Tibial nerve (tissue), 4 donors: Measurements from ENCODE around the gene TBL1XR1. TPM values are rescaled to one million over a fixed set of nuclear protein-coding genes. Genes with fewer than 3 reads are reported as not detected.
"Not testable (repeated sequence)": the region's sequence is repeated elsewhere in the genome, so short reads cannot be mapped to it uniquely, and the experiment has no call there.

Experiments used
- DNase-seq, 2 donors: peaks; one replicate each; pipeline ENCODE4 v3.0.0-alpha.2; 2019; ENCODE audit warnings: low spot score in 2 of 2
- H3K27ac ChIP-seq, 4 donors: fragments of 200-600 bp; sonication (generic) in 3 of 4; one replicate each; pipeline ENCODE4 v1.5.1; 2017 to 2019; ENCODE audit warnings: mild to moderate bottlenecking in 1 of 4
- H3K27me3 ChIP-seq, 2 donors: fragments of 200-600 bp; sonication (generic) in 1 of 2; one replicate each; pipeline versions ENCODE4 v1.5.1 to v1.6.0; 2017 to 2019
- H3K36me3 ChIP-seq, 3 donors: fragments of 200-600 bp; sonication (generic); one replicate each; pipeline ENCODE4 v1.5.1; 2018 to 2019
- H3K4me1 ChIP-seq, 4 donors: fragments of 200-600 bp; sonication (generic) in 3 of 4; one replicate each; pipeline ENCODE4 v1.5.1; 2017 to 2019
- H3K4me3 ChIP-seq, 4 donors: fragments of 200-600 bp; sonication (generic) in 3 of 4; one replicate each; pipeline ENCODE4 v1.5.1; 2017 to 2019; ENCODE audit warnings: mild to moderate bottlenecking in 1 of 4, moderate library complexity in 1 of 4
- H3K9me3 ChIP-seq, 4 donors: fragments of 200-600 bp; sonication (generic) in 3 of 4; one replicate each; pipeline ENCODE4 v1.5.1; 2017 to 2019
- EP300 ChIP-seq, 2 donors: sonication (generic); formaldehyde crosslinking; IDR thresholded peaks; one replicate each; pipeline ENCODE4 v1.6.1; 2017; ENCODE audit warnings: antibody characterized with exemption in 2 of 2, mild to moderate bottlenecking in 1 of 2
- POLR2A ChIP-seq, 2 donors: fragments of 450-650 bp; IDR thresholded peaks; one replicate each; pipeline ENCODE4 v1.6.1; 2017; ENCODE audit warnings: antibody characterized with exemption in 2 of 2, mild to moderate bottlenecking in 2 of 2, moderate library complexity in 2 of 2
- WGBS, 2 donors: methylation state at CpG; one replicate each; pipeline ENCODE4 v1.1.5; 2018; 5-methylcytosine and 5-hydroxymethylcytosine counted together
- total RNA-seq, 4 donors: library from RNA; depleted of rRNA; stranded (reverse); fragments of >200 nt; gene quantifications; one replicate each; pipeline ENCODE4 v1.1.0, GENCODE V29; 2016
- TF ChIP-seq, protein P1 (sequence below), 5 experiments: fragments of 200-600 bp in 3 of 5; fragments of 450-650 bp in 2 of 5; sonication (generic) in 3 of 5; IDR thresholded peaks; one replicate each; pipeline ENCODE4 v1.5.1; 2016 to 2019; ENCODE audit warnings: antibody characterized with exemption in 5 of 5, mild to moderate bottlenecking in 3 of 5, moderate library complexity in 2 of 5

TBL1XR1 gene
- total RNA-seq, 4 donors from 2014 or later, result 57.1 to 66.3 (median 62.8) TPM

DNA sequence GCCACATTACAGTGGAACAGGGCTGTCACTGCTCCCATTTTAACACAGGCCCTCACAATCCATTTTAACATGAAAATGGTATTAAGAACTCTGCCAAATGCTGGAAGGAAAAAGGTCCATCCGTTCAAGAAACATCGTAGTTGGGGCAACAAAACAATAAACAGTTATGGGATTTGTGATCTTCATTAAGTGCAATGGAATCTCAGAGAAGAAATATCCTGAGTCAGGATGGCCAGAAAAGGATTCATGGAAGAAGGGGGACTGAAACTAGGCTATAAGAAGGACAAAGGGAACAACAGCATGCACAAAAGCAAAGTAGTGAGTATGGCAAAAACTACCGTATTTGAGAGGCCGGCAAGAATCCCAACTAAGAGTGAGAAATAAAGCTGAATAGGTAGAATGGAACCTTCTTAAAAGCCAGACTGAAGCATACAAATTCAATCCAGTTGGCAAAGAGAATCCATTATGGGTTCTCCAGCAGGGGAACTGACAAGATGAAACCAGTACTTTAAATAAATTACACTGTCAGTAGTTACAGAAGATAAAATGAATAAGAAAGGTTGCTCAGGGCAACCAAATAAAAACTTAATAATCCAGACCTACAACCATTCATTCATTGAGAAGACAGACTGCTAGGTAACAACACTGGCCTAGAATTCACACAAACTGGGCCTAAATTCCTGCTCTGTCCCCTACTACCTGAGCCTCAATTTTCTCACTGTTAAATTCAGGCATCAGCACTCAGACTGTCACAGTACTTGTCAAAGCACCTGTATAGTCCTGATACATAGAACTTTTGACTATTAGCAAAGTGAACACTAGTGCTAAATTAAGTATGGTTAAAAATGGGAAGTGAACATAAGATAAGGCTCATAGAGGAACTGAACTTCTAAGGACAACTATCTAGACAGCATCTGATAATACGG lies 6.3 kb downstream of the TBL1XR1 start:
- Histone ChIP-seq H3K27me3 (no peaks in the 10 kb centered on the region), H3K36me3 (no peaks in the 10 kb centered on the region), H3K4me3 (no peak overlapping the region), H3K27ac (peak overlapping the region in 2 of 4 donors; percentile 29 to 79), H3K9me3 (no peaks in the 10 kb centered on the region), H3K4me1 (peaks cover 0 to 63% (median 20%) of the 10 kb centered on the region in 4 donors)
- TF ChIP-seq, protein P1, sequence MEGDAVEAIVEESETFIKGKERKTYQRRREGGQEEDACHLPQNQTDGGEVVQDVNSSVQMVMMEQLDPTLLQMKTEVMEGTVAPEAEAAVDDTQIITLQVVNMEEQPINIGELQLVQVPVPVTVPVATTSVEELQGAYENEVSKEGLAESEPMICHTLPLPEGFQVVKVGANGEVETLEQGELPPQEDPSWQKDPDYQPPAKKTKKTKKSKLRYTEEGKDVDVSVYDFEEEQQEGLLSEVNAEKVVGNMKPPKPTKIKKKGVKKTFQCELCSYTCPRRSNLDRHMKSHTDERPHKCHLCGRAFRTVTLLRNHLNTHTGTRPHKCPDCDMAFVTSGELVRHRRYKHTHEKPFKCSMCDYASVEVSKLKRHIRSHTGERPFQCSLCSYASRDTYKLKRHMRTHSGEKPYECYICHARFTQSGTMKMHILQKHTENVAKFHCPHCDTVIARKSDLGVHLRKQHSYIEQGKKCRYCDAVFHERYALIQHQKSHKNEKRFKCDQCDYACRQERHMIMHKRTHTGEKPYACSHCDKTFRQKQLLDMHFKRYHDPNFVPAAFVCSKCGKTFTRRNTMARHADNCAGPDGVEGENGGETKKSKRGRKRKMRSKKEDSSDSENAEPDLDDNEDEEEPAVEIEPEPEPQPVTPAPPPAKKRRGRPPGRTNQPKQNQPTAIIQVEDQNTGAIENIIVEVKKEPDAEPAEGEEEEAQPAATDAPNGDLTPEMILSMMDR (IDR thresholded peaks at IDR 0.05), result no peak
- TF ChIP-seq EP300 (IDR thresholded peaks at IDR 0.05) (no peak), POLR2A (IDR thresholded peaks at IDR 0.05) (no peak)
- no peak for DNase-seq
- 39 to 41% methylated on average over 5 of the region's 5 CpGs for WGBS, 2 donors

DNA sequence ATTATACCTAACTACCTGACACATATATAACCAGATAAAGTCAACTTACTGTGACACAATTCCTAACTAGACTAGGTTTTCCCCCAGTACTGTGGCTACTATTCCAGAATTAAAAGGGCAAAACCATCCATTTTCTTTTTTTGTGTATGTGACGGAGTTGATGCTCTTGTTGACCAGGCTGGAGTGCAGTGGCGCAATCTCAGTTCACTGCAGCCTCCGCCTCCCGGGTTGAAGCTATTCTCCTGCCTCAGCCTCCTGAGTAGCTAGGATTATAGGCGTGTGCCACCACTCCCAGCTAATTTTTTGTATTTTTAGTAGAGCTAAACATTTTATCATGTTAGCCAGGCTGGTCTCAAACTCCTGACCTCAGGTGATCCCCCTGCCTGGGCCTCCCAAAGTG lies 7.1 kb downstream of the TBL1XR1 start:
- WGBS, 2 donors, result 95 to 96% methylated on average over 5 of the region's 5 CpGs
- H3K4me3 ChIP-seq, H3K36me3 ChIP-seq, H3K27me3 ChIP-seq, H3K9me3 ChIP-seq, DNase-seq: not testable (repeated sequence)
- Histone ChIP-seq H3K27ac (peak overlapping the region in 2 of 4 donors; percentile 29 to 69), H3K4me1 (peaks cover 0 to 69% (median 23%) of the 10 kb centered on the region in 4 donors)

DNA sequence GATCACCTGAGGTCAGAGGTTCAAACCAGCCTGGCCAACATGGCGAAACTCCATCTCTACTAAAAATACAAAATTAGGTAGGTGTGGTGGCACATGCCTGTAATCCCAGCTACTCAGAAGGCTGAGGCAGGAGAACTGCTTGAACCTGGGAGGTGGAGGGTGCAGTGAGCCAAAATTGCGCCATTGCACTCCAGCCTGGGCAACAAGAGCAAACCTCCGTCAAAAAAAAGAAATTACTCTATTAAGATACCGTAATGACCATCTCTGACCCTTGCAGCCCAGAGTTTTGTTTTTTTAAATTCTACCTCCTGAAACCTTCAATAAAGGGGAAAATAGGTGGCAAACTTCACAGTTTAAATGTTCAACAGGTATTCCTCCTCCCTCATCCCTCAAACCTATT lies 9.0 kb downstream of the TBL1XR1 start:
- not testable (repeated sequence) for DNase-seq
- H3K4me1 ChIP-seq, result peaks cover 0 to 70% (median 13%) of the 10 kb centered on the region in 4 donors

DNA sequence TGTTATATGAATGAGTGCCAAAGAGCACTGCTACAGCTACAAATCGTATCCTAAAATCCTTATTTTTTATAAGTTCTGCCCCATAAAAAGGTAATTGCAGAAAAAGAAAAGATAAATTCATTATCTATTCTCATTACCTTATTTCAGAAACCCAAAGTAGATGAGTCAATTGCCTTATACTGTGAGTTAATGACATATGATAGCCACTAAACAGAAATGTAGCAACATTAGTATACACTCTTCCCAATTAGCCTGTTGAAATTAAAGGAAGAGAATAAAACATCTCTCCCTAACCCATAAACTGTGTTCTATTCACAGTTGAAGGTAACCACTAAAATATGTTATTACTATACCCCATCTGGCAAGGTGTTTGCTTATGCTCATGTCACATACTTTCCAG lies 11.0 kb downstream of the TBL1XR1 start:
- WGBS, 2 donors, result 63 to 73% methylated on average over 1 of the region's 1 CpG

More for the DNA sequence above, 9.0 kb downstream of the TBL1XR1 start:
- not testable (repeated sequence) for H3K4me3 ChIP-seq, H3K27me3 ChIP-seq, H3K27ac ChIP-seq, H3K9me3 ChIP-seq, H3K36me3 ChIP-seq
- WGBS, 2 donors, result 89 to 91% methylated on average over 4 of the region's 4 CpGs

DNA sequence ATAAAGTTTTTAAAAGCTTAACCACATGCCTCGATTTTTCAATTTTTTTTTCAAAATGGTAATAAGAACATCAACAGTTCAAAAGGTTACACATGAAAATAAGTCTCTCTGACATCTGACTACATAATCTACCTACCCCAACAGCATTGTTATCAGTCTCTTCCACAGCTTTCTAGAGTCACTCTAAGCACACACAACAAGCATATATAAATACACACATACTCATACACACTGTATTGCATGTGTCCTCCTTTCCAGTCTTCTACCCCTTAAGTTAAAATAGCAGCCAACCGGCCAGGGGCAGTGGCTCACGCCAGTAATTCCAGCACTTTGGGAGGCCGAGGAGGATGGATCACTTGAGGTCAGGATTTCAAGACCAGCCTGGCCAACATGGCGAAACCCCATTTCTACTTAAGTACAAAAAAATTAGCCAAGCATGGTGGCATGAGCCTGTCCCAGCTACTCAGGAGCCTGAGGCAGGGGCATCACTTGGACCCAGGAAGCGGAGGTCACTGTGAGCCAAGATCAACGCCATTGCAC lies 12.2 kb downstream of the TBL1XR1 start:
- no peak overlapping the region for H3K4me3 ChIP-seq
- peak overlapping the region in 1 of 4 donors; percentile 22 for H3K27ac ChIP-seq
- peaks cover 0 to 61% (median 18%) of the 10 kb centered on the region in 4 donors for H3K4me1 ChIP-seq
- H3K27me3 ChIP-seq, result no peaks in the 10 kb centered on the region
- DNase-seq, result no peak
- H3K36me3 ChIP-seq, result no peaks in the 10 kb centered on the region
- H3K9me3 ChIP-seq, result no peaks in the 10 kb centered on the region
- TF ChIP-seq, protein P1 (IDR thresholded peaks at IDR 0.05), result no peak
- TF ChIP-seq POLR2A (IDR thresholded peaks at IDR 0.05), result no peak
- TF ChIP-seq EP300 (IDR thresholded peaks at IDR 0.05), result no peak
- 59 to 70% methylated on average over 7 of the region's 7 CpGs for WGBS, 2 donors

More for the DNA sequence above, 11.0 kb downstream of the TBL1XR1 start:
- TF ChIP-seq, protein P1 (IDR thresholded peaks at IDR 0.05), result no peak
- no peak for TF ChIP-seq POLR2A (IDR thresholded peaks at IDR 0.05)
- no peak for TF ChIP-seq EP300 (IDR thresholded peaks at IDR 0.05)
- no peak overlapping the region for H3K4me3 ChIP-seq
- no peak overlapping the region for H3K27ac ChIP-seq
- no peaks in the 10 kb centered on the region for H3K27me3 ChIP-seq
- DNase-seq, result no peak
- peaks cover 0 to 73% (median 18%) of the 10 kb centered on the region in 4 donors for H3K4me1 ChIP-seq
- H3K9me3 ChIP-seq, result no peaks in the 10 kb centered on the region
- H3K36me3 ChIP-seq, result no peaks in the 10 kb centered on the region

DNA sequence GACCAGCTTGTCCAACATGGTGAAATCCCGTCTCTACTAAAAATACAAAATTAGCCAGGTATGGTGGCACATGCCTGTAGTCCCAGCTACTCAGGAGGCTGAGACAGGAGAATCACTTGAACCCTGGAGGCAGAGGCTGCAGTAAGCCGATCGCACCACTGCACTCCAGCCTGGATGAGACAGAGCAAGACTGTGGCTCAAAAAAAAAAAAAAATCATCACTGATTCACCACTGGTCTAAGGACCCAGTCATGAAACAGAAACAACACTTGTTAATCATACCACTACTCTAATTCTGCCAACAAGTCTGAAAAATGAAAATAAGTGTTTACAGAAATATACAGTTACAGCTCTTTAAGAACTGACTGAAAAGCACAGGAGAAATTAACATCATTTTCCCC lies 12.7 kb downstream of the TBL1XR1 start:
- peaks cover 0 to 64% (median 18%) of the 10 kb centered on the region in 4 donors for H3K4me1 ChIP-seq
- peak overlapping the region in 1 of 4 donors; percentile 22 for H3K27ac ChIP-seq
- not testable (repeated sequence) for H3K36me3 ChIP-seq, H3K9me3 ChIP-seq, H3K4me3 ChIP-seq, H3K27me3 ChIP-seq, DNase-seq
- 77 to 82% methylated on average over 3 of the region's 3 CpGs for WGBS, 2 donors
